ENCODE data around the gene DMD. TPM values are rescaled to one million over a fixed set of nuclear protein-coding genes. Genes with fewer than 3 reads are reported as not detected.

Gene DMD
- total and polyA plus RNA-seq, 4 experiments from 2014 or later: 0.18 to 0.55 (median 0.19) TPM; not detected in 1

GRCh38 chrX:31316340-31316991 lies 1894.9 kb downstream of the DMD start:
- peaks cover 0 to 7% (median 4%) of the 10 kb centered on the region in 8 donors for H3K9me3 Mint-ChIP-seq

GRCh38 chrX:31314921-31315320 lies 1896.4 kb downstream of the DMD start:
- no peaks in the 10 kb centered on the region for H3K36me3 ChIP-seq (ENCODE audit: insufficient read depth, low read length)
- H3K4me3 ChIP-seq (ENCODE audit: low read length in 2 of 2): no peak overlapping the region
- H3K9me3 ChIP-seq (ENCODE audit: control insufficient read depth in 1 of 2, low read length in 2 of 2): no peaks in the 10 kb centered on the region
- intact Hi-C loops (cut with micrococcal nuclease): no loop called here
- no peak overlapping the region for H3K27ac ChIP-seq (ENCODE audit: low read depth, low read length)
- CTCF ChIA-PET (ENCODE audit: partially characterized antibody): no interaction called here
- Mint-ChIP-seq H3K27me3 (peaks cover 0 to 3% of the 10 kb centered on the region in 2 donors), H3K27ac (no peak overlapping the region), H3K9me3 (peaks cover 0 to 9% (median 4%) of the 10 kb centered on the region in 8 donors), H3K4me3 (no peak overlapping the region), H3K4me1 (no peaks in the 10 kb centered on the region), H3K36me3 (no peaks in the 10 kb centered on the region)
- DNase-seq: no peak
- POLR2A ChIA-PET (ENCODE audit: partially characterized antibody): no interaction called here
- H3K4me1 ChIP-seq (ENCODE audit: insufficient read depth, low read length): no peaks in the 10 kb centered on the region
- no peaks in the 10 kb centered on the region for H3K27me3 ChIP-seq (ENCODE audit: insufficient read depth, low read length)

More at GRCh38 chrX:31316340-31316991, 1894.9 kb downstream of the DMD start:
- Mint-ChIP-seq H3K4me3 (no peak overlapping the region), H3K27me3 (peaks cover 0 to 3% of the 10 kb centered on the region in 2 donors), H3K27ac (no peak overlapping the region), H3K36me3 (no peaks in the 10 kb centered on the region), H3K4me1 (no peaks in the 10 kb centered on the region)
- ChIA-PET POLR2A (ENCODE audit: partially characterized antibody) (no interaction called here), CTCF (ENCODE audit: partially characterized antibody) (no interaction called here)
- Histone ChIP-seq H3K27ac (ENCODE audit: low read depth, low read length) (no peak overlapping the region), H3K4me3 (ENCODE audit: low read length in 2 of 2) (no peak overlapping the region), H3K4me1 (ENCODE audit: insufficient read depth, low read length) (no peaks in the 10 kb centered on the region), H3K36me3 (ENCODE audit: insufficient read depth, low read length) (no peaks in the 10 kb centered on the region), H3K9me3 (ENCODE audit: control insufficient read depth in 1 of 2, low read length in 2 of 2) (no peaks in the 10 kb centered on the region), H3K27me3 (ENCODE audit: insufficient read depth, low read length) (no peaks in the 10 kb centered on the region)
- intact Hi-C loops (cut with micrococcal nuclease): no loop called here
- DNase-seq: no peak

GRCh38 chrX:31307952-31308351 lies 1903.4 kb downstream of the DMD start:
- no peak for DNase-seq
- no peaks in the 10 kb centered on the region for H3K4me1 Mint-ChIP-seq
- intact Hi-C loops (cut with micrococcal nuclease): no loop called here
- peaks cover 0 to 9% (median 3%) of the 10 kb centered on the region in 8 donors for H3K9me3 Mint-ChIP-seq
- Histone ChIP-seq H3K4me1 (ENCODE audit: insufficient read depth, low read length) (no peaks in the 10 kb centered on the region), H3K27ac (ENCODE audit: low read depth, low read length) (no peak overlapping the region), H3K36me3 (ENCODE audit: insufficient read depth, low read length) (no peaks in the 10 kb centered on the region), H3K27me3 (ENCODE audit: insufficient read depth, low read length) (no peaks in the 10 kb centered on the region), H3K9me3 (ENCODE audit: control insufficient read depth in 1 of 2, low read length in 2 of 2) (no peaks in the 10 kb centered on the region), H3K4me3 (ENCODE audit: low read length in 2 of 2) (no peak overlapping the region)
- H3K4me3 Mint-ChIP-seq: no peak overlapping the region
- POLR2A ChIA-PET (ENCODE audit: partially characterized antibody): no interaction called here
- CTCF ChIA-PET (ENCODE audit: partially characterized antibody): no interaction called here
- H3K27ac Mint-ChIP-seq: no peak overlapping the region
- no peaks in the 10 kb centered on the region for H3K36me3 Mint-ChIP-seq
- no peaks in the 10 kb centered on the region for H3K27me3 Mint-ChIP-seq

GRCh38 chrX:31302573-31303075 lies 1908.7 kb downstream of the DMD start:
- H3K36me3 ChIP-seq (ENCODE audit: insufficient read depth, low read length): no peaks in the 10 kb centered on the region
- H3K4me3 Mint-ChIP-seq: no peak overlapping the region
- POLR2A ChIA-PET (ENCODE audit: partially characterized antibody): no interaction called here
- no peak for DNase-seq
- no peaks in the 10 kb centered on the region for H3K36me3 Mint-ChIP-seq
- no peaks in the 10 kb centered on the region for H3K4me1 ChIP-seq (ENCODE audit: insufficient read depth, low read length)
- no peak overlapping the region for H3K4me3 ChIP-seq (ENCODE audit: low read length in 2 of 2)
- CTCF ChIA-PET (ENCODE audit: partially characterized antibody): no interaction called here
- no peaks in the 10 kb centered on the region for H3K4me1 Mint-ChIP-seq
- H3K27ac Mint-ChIP-seq: no peak overlapping the region
- intact Hi-C loops (cut with micrococcal nuclease): no loop called here
- no peak overlapping the region for H3K27ac ChIP-seq (ENCODE audit: low read depth, low read length)
- peaks cover 0 to 10% (median under 1%) of the 10 kb centered on the region in 8 donors for H3K9me3 Mint-ChIP-seq
- no peaks in the 10 kb centered on the region for H3K9me3 ChIP-seq (ENCODE audit: control insufficient read depth in 1 of 2, low read length in 2 of 2)
- H3K27me3 Mint-ChIP-seq: no peaks in the 10 kb centered on the region
- no peaks in the 10 kb centered on the region for H3K27me3 ChIP-seq (ENCODE audit: insufficient read depth, low read length)

- DNase-seq: no peak
- no peak overlapping the region for H3K27ac Mint-ChIP-seq
- H3K36me3 Mint-ChIP-seq: no peaks in the 10 kb centered on the region
- CTCF ChIA-PET (ENCODE audit: partially characterized antibody): no interaction called here
- intact Hi-C loops (cut with micrococcal nuclease): no loop called here
- no peaks in the 10 kb centered on the region for H3K27me3 ChIP-seq (ENCODE audit: insufficient read depth, low read length)
- no peaks in the 10 kb centered on the region for H3K4me1 Mint-ChIP-seq
- no peak overlapping the region for H3K4me3 Mint-ChIP-seq
- no peaks in the 10 kb centered on the region for H3K9me3 ChIP-seq (ENCODE audit: control insufficient read depth in 1 of 2, low read length in 2 of 2)
- no peak overlapping the region for H3K27ac ChIP-seq (ENCODE audit: low read depth, low read length)
- no peak overlapping the region for H3K4me3 ChIP-seq (ENCODE audit: low read length in 2 of 2)
- H3K36me3 ChIP-seq (ENCODE audit: insufficient read depth, low read length): no peaks in the 10 kb centered on the region
- no peaks in the 10 kb centered on the region for H3K4me1 ChIP-seq (ENCODE audit: insufficient read depth, low read length)
- H3K9me3 Mint-ChIP-seq: peaks cover 0 to 7% (median under 1%) of the 10 kb centered on the region in 8 donors
- H3K27me3 Mint-ChIP-seq: no peaks in the 10 kb centered on the region
- POLR2A ChIA-PET (ENCODE audit: partially characterized antibody): no interaction called here
These were observed 1909.4 kb downstream of the DMD start for GRCh38 chrX:31301941-31302340.

- no peak overlapping the region for H3K4me3 ChIP-seq (ENCODE audit: low read length in 2 of 2)
- H3K27me3 ChIP-seq (ENCODE audit: insufficient read depth, low read length): no peaks in the 10 kb centered on the region
- Mint-ChIP-seq H3K9me3 (peaks cover 0 to 7% (median under 1%) of the 10 kb centered on the region in 8 donors), H3K4me3 (no peak overlapping the region), H3K27ac (no peak overlapping the region), H3K27me3 (no peaks in the 10 kb centered on the region), H3K4me1 (no peaks in the 10 kb centered on the region), H3K36me3 (no peaks in the 10 kb centered on the region)
- H3K4me1 ChIP-seq (ENCODE audit: insufficient read depth, low read length): no peaks in the 10 kb centered on the region
- no peaks in the 10 kb centered on the region for H3K9me3 ChIP-seq (ENCODE audit: control insufficient read depth in 1 of 2, low read length in 2 of 2)
- DNase-seq: no peak
- no peaks in the 10 kb centered on the region for H3K36me3 ChIP-seq (ENCODE audit: insufficient read depth, low read length)
- CTCF ChIA-PET (ENCODE audit: partially characterized antibody): no interaction called here
- H3K27ac ChIP-seq (ENCODE audit: low read depth, low read length): no peak overlapping the region
- intact Hi-C loops (cut with micrococcal nuclease): no loop called here
- POLR2A ChIA-PET (ENCODE audit: partially characterized antibody): no interaction called here
These were observed 1910.1 kb downstream of the DMD start for GRCh38 chrX:31301203-31301602.

- no peaks in the 10 kb centered on the region for H3K4me1 ChIP-seq (ENCODE audit: insufficient read depth, low read length)
- DNase-seq: no peak
- peaks cover 0 to 7% (median under 1%) of the 10 kb centered on the region in 8 donors for H3K9me3 Mint-ChIP-seq
- intact Hi-C loops (cut with micrococcal nuclease): no loop called here
- no peaks in the 10 kb centered on the region for H3K36me3 Mint-ChIP-seq
- ChIA-PET CTCF (ENCODE audit: partially characterized antibody) (no interaction called here), POLR2A (ENCODE audit: partially characterized antibody) (no interaction called here)
- no peaks in the 10 kb centered on the region for H3K4me1 Mint-ChIP-seq
- no peak overlapping the region for H3K4me3 ChIP-seq (ENCODE audit: low read length in 2 of 2)
- no peak overlapping the region for H3K4me3 Mint-ChIP-seq
- H3K27ac Mint-ChIP-seq: no peak overlapping the region
- no peaks in the 10 kb centered on the region for H3K36me3 ChIP-seq (ENCODE audit: insufficient read depth, low read length)
- no peak overlapping the region for H3K27ac ChIP-seq (ENCODE audit: low read depth, low read length)
- H3K27me3 Mint-ChIP-seq: no peaks in the 10 kb centered on the region
- no peaks in the 10 kb centered on the region for H3K9me3 ChIP-seq (ENCODE audit: control insufficient read depth in 1 of 2, low read length in 2 of 2)
- no peaks in the 10 kb centered on the region for H3K27me3 ChIP-seq (ENCODE audit: insufficient read depth, low read length)
These were observed 1912.4 kb downstream of the DMD start for GRCh38 chrX:31298916-31299315.
